HG03175 (cell line): Measurements from ENCODE around the gene PRKRIP1.
"Not testable (repeated sequence)": the region's sequence is repeated elsewhere in the genome, so short reads cannot be mapped to it uniquely, and the experiment has no call there.

Experiments
- ATAC-seq: cut with Tn5 transposase; IDR thresholded peaks from one replicate; pipeline ENCODE4 v1.9.1; 2021; ENCODE audit warnings: mild to moderate bottlenecking, moderate library complexity; ENCODE audit not compliant: unreplicated experiment

PRKRIP1 gene

GRCh38 chr7:102474736-102475435, 78.7 kb downstream of the PRKRIP1 start:
- ATAC-seq: not testable (repeated sequence)
